H1 (cell line): Measurements from ENCODE around the gene RECK.

ENCODE experiments used
- CTCF ChIP-seq, 3 experiments: IDR thresholded peaks; 1 replicate in 2 of 3; 2 replicates in 1 of 3; pipeline versions ENCODE4 v1.5.1 to v1.6.1; 2011; ENCODE audit warnings: low read length in 3 of 3, mild to moderate bottlenecking in 3 of 3, inconsistent platforms in 2 of 3, low read depth in 1 of 3, moderate library complexity in 1 of 3; ENCODE audit not compliant: insufficient read depth in 1 of 3; ENCODE audit errors: control extremely low read depth in 1 of 3
- HDAC2 ChIP-seq, 2 experiments: fragments of 300-600 bp in 1 of 2; sonication (generic) in 1 of 2; IDR thresholded peaks; 2 replicates each; pipeline ENCODE4 v1.6.1; 2011 to 2012; ENCODE audit warnings: low read depth in 2 of 2, low read length in 2 of 2, mild to moderate bottlenecking in 2 of 2, moderate library complexity in 2 of 2, borderline replicate concordance in 1 of 2, inconsistent platforms in 1 of 2
- NRF1 ChIP-seq: IDR thresholded peaks from 2 replicates; pipeline ENCODE4 v1.6.1; 2011; ENCODE audit warnings: mild to moderate bottlenecking, low read depth, low read length, improper control_type of control experiment
- PHF8 ChIP-seq: fragments of 200-600 bp; sonication (generic); conservative IDR thresholded peaks from 2 replicates; pipeline ENCODE4 v1.7.1; 2012; ENCODE audit warnings: low read depth, mild to moderate bottlenecking, inconsistent platforms, low read length, moderate library complexity
- POLR2A ChIP-seq, 2 experiments: IDR thresholded peaks; 1 replicate in 1 of 2; 2 replicates in 1 of 2; pipeline ENCODE4 v1.6.1; 2011; ENCODE audit warnings: low read depth in 2 of 2, low read length in 2 of 2, mild to moderate bottlenecking in 2 of 2; ENCODE audit errors: control extremely low read depth in 1 of 2
- RNF2 ChIP-seq: fragments of 200-900, 300-1000 bp; sonication (generic); IDR thresholded peaks from 2 replicates; pipeline ENCODE4 v1.7.1; 2016; ENCODE audit warnings: borderline replicate concordance, low read depth, mild to moderate bottlenecking, antibody characterized with exemption, low read length; ENCODE audit not compliant: poor library complexity, severe bottlenecking; ENCODE audit errors: missing control alignments
- SIN3A ChIP-seq, 2 experiments: IDR thresholded peaks in 1 of 2; conservative IDR thresholded peaks in 1 of 2; 2 replicates each; pipeline ENCODE4 v1.6.1; 2011 to 2012; ENCODE audit warnings: low read length in 2 of 2, improper control_type of control experiment in 1 of 2, low read depth in 1 of 2, mild to moderate bottlenecking in 1 of 2
- SP2 ChIP-seq: IDR thresholded peaks from 2 replicates; pipeline ENCODE4 v1.6.1; 2012; ENCODE audit warnings: mild to moderate bottlenecking, low read length, inconsistent platforms
- TAF1 ChIP-seq: IDR thresholded peaks from 2 replicates; pipeline ENCODE4 v1.6.1; 2011; ENCODE audit warnings: mild to moderate bottlenecking, low read depth, low read length
- YY1 ChIP-seq: IDR thresholded peaks from 2 replicates; pipeline ENCODE4 v1.6.1; 2011; ENCODE audit warnings: low read depth, mild to moderate bottlenecking, low read length

GRCh38 chr9:36150574-36151315 is 114.0 kb downstream of the RECK start:
- TF ChIP-seq CTCF (IDR thresholded peaks at IDR 0.05; ENCODE audit: control extremely low read depth in 1 of 3, insufficient read depth in 1 of 3, low read depth in 1 of 3, low read length in 3 of 3), result no peak
- TF ChIP-seq YY1, result no peak
- TF ChIP-seq TAF1, result no peak
- no peak for TF ChIP-seq POLR2A (IDR thresholded peaks at IDR 0.05; ENCODE audit: control extremely low read depth in 1 of 2, low read depth in 2 of 2, low read length in 2 of 2)
- no peak for TF ChIP-seq HDAC2 (IDR thresholded peaks at IDR 0.05; ENCODE audit: borderline replicate concordance in 1 of 2, low read depth in 2 of 2, low read length in 2 of 2)
- no peak for TF ChIP-seq NRF1
- no peak for TF ChIP-seq SIN3A (conservative IDR thresholded peaks at IDR 0.05 in 1 of 2, IDR thresholded peaks at IDR 0.05 in 1 of 2; ENCODE audit: low read depth in 1 of 2, low read length in 2 of 2)
- TF ChIP-seq SP2, result no peak
- no peak for TF ChIP-seq RNF2
- TF ChIP-seq PHF8, result no peak
